Endothelial cell of umbilical vein (primary cell): ENCODE measurements around the gene MAEA.

Source experiments
- CTCF ChIP-seq, 2 donors: IDR thresholded peaks; 1 replicate in 1 of 2; 2 replicates in 1 of 2; pipeline ENCODE4 v1.5.1; 2011; ENCODE audit warnings: low read length in 2 of 2, mild to moderate bottlenecking in 2 of 2, moderate library complexity in 2 of 2, control low read depth in 1 of 2, inconsistent platforms in 1 of 2, low read depth in 1 of 2; ENCODE audit not compliant: insufficient read depth in 1 of 2; ENCODE audit errors: extremely low read depth in 1 of 2
- EZH2 ChIP-seq: IDR thresholded peaks from 2 replicates; pipeline ENCODE4 v1.6.1; 2012; ENCODE audit warnings: borderline replicate concordance, low read depth, mild to moderate bottlenecking, moderate library complexity, low read length, inconsistent platforms; ENCODE audit not compliant: severe bottlenecking
- FOS ChIP-seq: IDR thresholded peaks from 2 replicates; pipeline ENCODE4 v1.6.1; 2011; ENCODE audit warnings: mild to moderate bottlenecking, low read length, moderate library complexity, borderline replicate concordance; ENCODE audit not compliant: insufficient read depth
- JUN ChIP-seq: IDR thresholded peaks from 2 replicates; pipeline ENCODE4 v1.6.1; 2011; ENCODE audit warnings: borderline replicate concordance, low read depth; ENCODE audit not compliant: insufficient read length, insufficient read depth
- MAX ChIP-seq: IDR thresholded peaks from 2 replicates; pipeline ENCODE4 v1.6.1; 2011; ENCODE audit not compliant: insufficient read depth, insufficient read length
- POLR2A ChIP-seq: IDR thresholded peaks from 2 replicates; pipeline ENCODE4 v1.6.1; 2012; ENCODE audit warnings: low read depth, mild to moderate bottlenecking, control low read depth, low read length
- POLR2AphosphoS5 ChIP-seq: IDR thresholded peaks from 2 replicates; pipeline ENCODE4 v1.6.1; 2012; ENCODE audit warnings: low read depth, mild to moderate bottlenecking, control low read depth, low read length, moderate library complexity; ENCODE audit not compliant: insufficient read depth

- no peak for TF ChIP-seq CTCF (IDR thresholded peaks at IDR 0.05; ENCODE audit: extremely low read depth in 1 of 2, insufficient read depth in 1 of 2, low read depth in 1 of 2, low read length in 2 of 2)
- no peak for TF ChIP-seq MAX
- TF ChIP-seq POLR2A = no peak
- TF ChIP-seq EZH2 = no peak
- no peak for TF ChIP-seq JUN
- TF ChIP-seq FOS = no peak
- no peak for TF ChIP-seq POLR2AphosphoS5
These were observed 36.3 kb downstream of the MAEA start for GRCh38 chr4:1325681-1326635.
